Measurements from ENCODE around the gene DACH1. TPM values are rescaled to one million over a fixed set of nuclear protein-coding genes. Genes with fewer than 3 reads are reported as not detected.

The DACH1 gene
- total RNA-seq, 2 experiments from 2014 or later = not detected

DNA sequence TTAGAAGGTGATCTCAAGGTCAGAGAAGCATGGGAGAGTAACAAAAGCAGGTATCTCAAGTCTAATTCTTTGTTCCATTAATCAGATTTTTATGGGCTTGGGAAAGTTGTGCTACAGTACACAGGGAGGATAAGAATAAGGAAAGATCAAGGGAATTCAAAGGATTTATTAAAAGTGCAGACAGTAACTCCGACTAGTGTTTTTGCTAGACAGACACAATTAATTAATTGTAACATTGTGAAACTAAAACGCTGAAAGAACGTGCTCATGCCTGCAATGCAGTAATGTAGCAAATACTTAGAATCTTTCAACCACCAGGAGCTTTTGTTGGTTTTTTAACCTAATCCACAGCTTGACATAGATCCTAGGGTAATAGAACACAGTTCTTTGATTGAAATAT is 221.5 kb downstream of the DACH1 start:
- POLR2A ChIA-PET = no interaction called here
- Mint-ChIP-seq H3K9me3 (no peaks in the 10 kb centered on the region), H3K36me3 (no peaks in the 10 kb centered on the region), H3K27ac (no peak overlapping the region), H3K27me3 (no peaks in the 10 kb centered on the region), H3K4me1 (no peaks in the 10 kb centered on the region), H3K4me3 (no peak overlapping the region)
- no peak for ATAC-seq (ENCODE audit: low read depth)
- no peak for DNase-seq

- no peak for ATAC-seq (ENCODE audit: low read depth)
- Mint-ChIP-seq H3K36me3 (no peaks in the 10 kb centered on the region), H3K9me3 (no peaks in the 10 kb centered on the region), H3K4me3 (no peak overlapping the region), H3K27ac (no peak overlapping the region), H3K27me3 (no peaks in the 10 kb centered on the region), H3K4me1 (no peaks in the 10 kb centered on the region)
- POLR2A ChIA-PET = no interaction called here
- DNase-seq = no peak
Observed at GRCh38 chr13:71644579-71644978, 222.4 kb downstream of the DACH1 start.

GRCh38 chr13:71643448-71643860 is 223.6 kb downstream of the DACH1 start:
- H3K4me3 Mint-ChIP-seq = no peak overlapping the region
- no peak overlapping the region for H3K27ac Mint-ChIP-seq
- ATAC-seq (ENCODE audit: low read depth) (no peak), DNase-seq (no peak)
- H3K36me3 Mint-ChIP-seq = no peaks in the 10 kb centered on the region
- POLR2A ChIA-PET = no interaction called here
- no peaks in the 10 kb centered on the region for H3K9me3 Mint-ChIP-seq
- no peaks in the 10 kb centered on the region for H3K27me3 Mint-ChIP-seq
- H3K4me1 Mint-ChIP-seq = no peaks in the 10 kb centered on the region

- H3K4me3 Mint-ChIP-seq = no peak overlapping the region
- no peaks in the 10 kb centered on the region for H3K9me3 Mint-ChIP-seq
- H3K36me3 Mint-ChIP-seq = no peaks in the 10 kb centered on the region
- POLR2A ChIA-PET = no interaction called here
- H3K27ac Mint-ChIP-seq = no peak overlapping the region
- H3K27me3 Mint-ChIP-seq = no peaks in the 10 kb centered on the region
- no peaks in the 10 kb centered on the region for H3K4me1 Mint-ChIP-seq
- no peak for ATAC-seq (ENCODE audit: low read depth)
- DNase-seq = no peak
Observed at GRCh38 chr13:71638751-71639150, 228.3 kb downstream of the DACH1 start.

GRCh38 chr13:71634602-71635443 is 232.2 kb downstream of the DACH1 start:
- DNase-seq (no peak), ATAC-seq (ENCODE audit: low read depth) (no peak)
- Mint-ChIP-seq H3K27me3 (no peaks in the 10 kb centered on the region), H3K9me3 (no peaks in the 10 kb centered on the region), H3K27ac (no peak overlapping the region), H3K36me3 (no peaks in the 10 kb centered on the region), H3K4me3 (no peak overlapping the region), H3K4me1 (no peaks in the 10 kb centered on the region)
- POLR2A ChIA-PET = no interaction called here

DNA sequence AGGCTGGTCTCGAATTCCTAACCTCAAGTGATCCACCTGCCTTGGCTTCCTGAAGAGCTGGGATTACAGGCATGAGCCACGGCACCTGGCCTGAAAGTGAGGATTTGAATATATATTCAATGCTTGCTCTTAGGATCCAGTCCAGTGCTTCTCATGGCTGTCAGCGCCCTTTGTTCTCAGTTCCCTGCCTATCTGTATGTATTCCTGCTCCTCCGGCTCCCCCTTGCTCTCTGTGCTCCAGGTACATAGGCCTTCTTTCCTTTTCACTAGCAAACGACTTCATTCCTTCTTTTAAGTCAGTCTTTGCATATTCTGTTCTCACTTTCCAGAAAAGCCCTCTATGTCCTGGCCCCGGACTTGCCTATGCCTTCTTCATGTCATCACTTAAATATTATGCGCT is 232.8 kb downstream of the DACH1 start:
- H3K36me3 Mint-ChIP-seq = no peaks in the 10 kb centered on the region
- POLR2A ChIA-PET = no interaction called here
- H3K27me3 Mint-ChIP-seq = no peaks in the 10 kb centered on the region
- DNase-seq = no peak
- H3K4me3 Mint-ChIP-seq = no peak overlapping the region
- no peak overlapping the region for H3K27ac Mint-ChIP-seq
- no peaks in the 10 kb centered on the region for H3K9me3 Mint-ChIP-seq
- no peaks in the 10 kb centered on the region for H3K4me1 Mint-ChIP-seq
- no peak for ATAC-seq (ENCODE audit: low read depth)

DNA sequence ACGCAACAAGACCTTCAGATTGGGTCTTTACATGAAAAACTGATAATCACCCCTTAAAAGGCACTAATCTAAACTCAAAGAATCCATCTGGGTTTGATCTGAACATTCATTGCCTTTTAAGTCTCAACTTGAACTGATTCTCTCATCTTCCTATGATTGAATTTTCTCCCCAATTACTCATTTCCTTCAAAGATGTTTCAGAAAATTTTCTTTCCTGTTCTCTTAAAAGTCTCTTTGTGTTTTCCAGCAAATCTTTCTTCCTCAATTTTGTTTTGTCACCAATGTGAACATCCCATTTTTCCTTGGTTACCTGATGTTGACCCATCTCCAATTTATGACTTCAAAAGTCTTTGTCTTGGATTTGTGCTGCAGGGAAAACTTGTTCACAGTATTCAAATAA is 234.3 kb downstream of the DACH1 start:
- Mint-ChIP-seq H3K27ac (no peak overlapping the region), H3K36me3 (no peaks in the 10 kb centered on the region), H3K4me3 (no peak overlapping the region), H3K9me3 (no peaks in the 10 kb centered on the region), H3K27me3 (no peaks in the 10 kb centered on the region), H3K4me1 (no peaks in the 10 kb centered on the region)
- POLR2A ChIA-PET = no interaction called here
- DNase-seq (no peak), ATAC-seq (ENCODE audit: low read depth) (no peak)

- H3K4me1 Mint-ChIP-seq = no peaks in the 10 kb centered on the region
- DNase-seq = no peak
- no peaks in the 10 kb centered on the region for H3K36me3 Mint-ChIP-seq
- no peak overlapping the region for H3K4me3 Mint-ChIP-seq
- no peaks in the 10 kb centered on the region for H3K9me3 Mint-ChIP-seq
- H3K27ac Mint-ChIP-seq = no peak overlapping the region
- ATAC-seq (ENCODE audit: low read depth) = no peak
- POLR2A ChIA-PET = no interaction called here
- no peaks in the 10 kb centered on the region for H3K27me3 Mint-ChIP-seq
Observed at GRCh38 chr13:71632206-71632605, 234.8 kb downstream of the DACH1 start.

- Mint-ChIP-seq H3K36me3 (no peaks in the 10 kb centered on the region), H3K4me1 (no peaks in the 10 kb centered on the region), H3K9me3 (no peaks in the 10 kb centered on the region), H3K27me3 (no peaks in the 10 kb centered on the region), H3K27ac (no peak overlapping the region), H3K4me3 (no peak overlapping the region)
- DNase-seq (no peak), ATAC-seq (ENCODE audit: low read depth) (no peak)
- POLR2A ChIA-PET = no interaction called here
Observed at GRCh38 chr13:71629167-71629566, 237.8 kb downstream of the DACH1 start.

DNA sequence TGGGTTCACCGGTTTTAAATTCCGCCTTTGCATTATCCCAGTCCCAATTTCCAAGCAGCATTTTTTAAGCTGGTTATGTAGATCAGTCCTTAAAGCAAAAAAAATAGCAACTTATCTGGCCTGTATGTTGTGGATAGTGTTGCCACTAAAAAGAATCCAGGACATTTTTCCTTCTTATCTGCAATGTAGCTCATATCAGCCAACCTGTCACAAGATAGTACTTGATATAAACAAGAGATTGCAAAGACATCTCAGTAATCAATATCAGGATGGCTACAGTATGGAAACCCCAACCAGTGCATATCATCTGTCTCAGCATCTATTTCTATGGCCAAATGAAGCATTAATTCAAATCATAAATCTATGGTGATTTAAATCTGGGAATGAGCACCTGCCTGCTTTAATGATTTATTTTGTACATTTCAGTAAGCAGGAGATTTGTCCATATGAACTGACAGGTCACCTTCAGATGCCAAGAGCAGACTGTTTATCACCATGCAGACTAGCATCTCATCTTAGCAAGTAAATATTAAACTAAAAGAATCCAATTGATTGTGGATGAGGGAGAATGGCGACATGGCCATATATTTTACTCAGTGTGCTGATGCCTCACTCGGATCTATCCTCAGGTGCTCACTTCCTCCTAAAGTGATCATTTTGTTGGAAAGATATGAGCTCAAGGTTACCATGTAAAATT is 240.4 kb downstream of the DACH1 start:
- H3K27me3 Mint-ChIP-seq = no peaks in the 10 kb centered on the region
- DNase-seq = no peak
- no peak overlapping the region for H3K4me3 Mint-ChIP-seq
- H3K9me3 Mint-ChIP-seq = no peaks in the 10 kb centered on the region
- POLR2A ChIA-PET = no interaction called here
- H3K36me3 Mint-ChIP-seq = no peaks in the 10 kb centered on the region
- H3K27ac Mint-ChIP-seq = no peak overlapping the region
- ATAC-seq (ENCODE audit: low read depth) = no peak
- H3K4me1 Mint-ChIP-seq = no peaks in the 10 kb centered on the region

DNA sequence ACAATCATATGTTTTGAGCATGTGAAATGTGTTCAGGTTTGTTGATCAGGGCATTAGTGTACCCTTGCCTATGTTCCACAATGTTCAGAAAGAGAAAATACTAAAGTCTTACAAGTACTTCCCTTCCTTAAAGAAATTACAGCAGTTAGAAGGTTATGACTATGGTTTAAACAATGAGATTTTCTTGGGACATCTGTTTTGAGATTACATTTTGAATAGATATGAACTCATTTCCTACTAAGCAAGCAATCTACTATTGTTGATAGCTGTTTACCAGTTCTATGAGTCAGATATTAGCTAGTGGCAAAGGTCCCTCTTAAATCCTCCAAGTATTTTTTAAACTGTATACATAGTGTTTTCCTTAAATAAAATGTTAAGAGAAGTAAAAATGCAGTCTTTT is 241.3 kb downstream of the DACH1 start:
- H3K9me3 Mint-ChIP-seq = no peaks in the 10 kb centered on the region
- POLR2A ChIA-PET = no interaction called here
- no peak for ATAC-seq (ENCODE audit: low read depth)
- no peak overlapping the region for H3K4me3 Mint-ChIP-seq
- no peaks in the 10 kb centered on the region for H3K27me3 Mint-ChIP-seq
- no peaks in the 10 kb centered on the region for H3K36me3 Mint-ChIP-seq
- no peaks in the 10 kb centered on the region for H3K4me1 Mint-ChIP-seq
- no peak overlapping the region for H3K27ac Mint-ChIP-seq
- DNase-seq = no peak

DNA sequence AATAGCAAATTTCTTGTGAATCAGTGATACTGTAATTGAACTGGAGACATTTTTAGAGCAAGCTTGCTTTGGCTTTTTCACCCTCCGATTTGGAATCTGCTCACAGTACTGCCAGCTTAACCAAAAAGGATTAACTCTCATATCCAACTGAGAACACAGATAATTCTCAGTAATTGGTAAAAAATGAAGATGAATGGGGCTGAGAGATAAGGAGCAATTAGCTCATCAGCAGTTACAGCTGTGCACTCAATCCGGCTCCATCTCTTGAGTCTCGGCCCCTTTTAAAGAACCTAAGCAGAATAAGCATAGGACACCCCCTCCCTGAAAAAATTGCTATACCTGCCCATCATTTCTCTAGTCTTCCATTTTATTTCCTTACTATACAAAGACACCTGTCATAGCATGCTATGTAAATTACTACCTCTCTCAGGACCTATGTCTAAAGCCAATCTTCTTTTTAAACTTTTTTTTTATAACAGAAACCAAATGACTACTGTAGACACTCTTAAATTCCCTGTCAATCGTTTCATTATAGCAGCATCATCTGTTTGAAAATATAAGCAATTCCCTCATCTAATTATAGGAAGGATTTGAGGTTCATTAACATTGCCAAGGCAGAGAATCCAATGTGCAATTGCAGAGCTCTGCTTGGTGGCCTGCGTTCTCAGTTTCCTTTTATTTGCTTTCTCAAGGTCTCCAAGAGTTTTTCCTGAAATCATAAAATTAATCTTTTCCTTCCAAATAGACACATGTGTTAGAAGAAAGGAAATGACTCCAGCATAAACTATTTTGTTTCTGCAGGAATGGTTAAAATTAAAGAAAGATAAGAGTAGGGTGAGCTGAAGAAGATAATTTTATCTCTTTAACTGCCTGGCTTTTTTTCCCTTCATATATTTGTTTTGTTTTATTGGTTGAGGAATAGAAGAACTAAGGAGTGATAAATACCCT is 242.1 kb downstream of the DACH1 start:
- H3K36me3 Mint-ChIP-seq = no peaks in the 10 kb centered on the region
- no peak for DNase-seq
- POLR2A ChIA-PET = no interaction called here

DNA sequence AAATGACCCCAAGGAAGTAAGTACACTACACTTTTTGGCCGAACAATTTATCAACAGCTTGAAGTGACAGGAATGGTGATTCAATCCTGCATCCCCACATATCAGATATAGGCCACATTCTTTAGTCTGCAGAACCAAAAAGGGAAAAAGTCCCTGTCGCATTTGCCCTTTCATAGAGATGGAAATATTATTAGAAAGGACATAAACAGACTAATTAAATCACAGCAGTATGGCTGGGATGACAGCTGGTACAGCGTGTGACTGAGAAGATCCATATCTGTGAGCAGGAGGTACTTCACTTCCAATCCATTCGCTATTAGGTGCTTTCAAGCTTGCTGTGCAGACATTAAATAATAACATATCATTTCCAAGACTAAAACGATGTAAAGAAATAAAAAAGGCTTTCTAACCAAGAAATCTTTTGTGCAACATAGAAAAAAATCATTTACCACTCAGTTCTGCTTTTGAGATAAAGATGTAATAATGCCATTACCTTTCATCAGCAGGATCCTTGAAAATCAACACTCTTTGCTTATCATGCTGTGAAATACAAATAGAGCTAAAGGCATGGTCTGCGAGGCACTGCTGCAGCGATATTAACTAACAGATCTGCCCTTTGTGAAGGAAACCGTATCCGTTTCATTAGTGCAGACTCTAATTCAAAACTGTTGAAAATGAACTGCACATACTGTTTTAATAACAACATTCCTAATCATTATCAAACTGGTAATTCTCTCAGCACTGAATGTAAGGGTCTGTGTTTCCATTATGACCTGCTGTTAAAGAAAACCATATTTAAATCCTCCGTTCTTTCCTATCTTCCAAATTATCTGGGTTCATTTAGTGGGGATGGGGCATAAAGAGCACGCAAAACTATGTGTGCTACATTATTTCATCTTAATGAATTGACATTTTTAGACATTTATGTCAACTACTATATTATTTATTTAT is 245.6 kb downstream of the DACH1 start:
- no peaks in the 10 kb centered on the region for H3K27me3 Mint-ChIP-seq
- H3K36me3 Mint-ChIP-seq = no peaks in the 10 kb centered on the region
- DNase-seq (no peak), ATAC-seq (ENCODE audit: low read depth) (no peak)
- H3K4me3 Mint-ChIP-seq = no peak overlapping the region
- H3K4me1 Mint-ChIP-seq = no peaks in the 10 kb centered on the region
- H3K9me3 Mint-ChIP-seq = no peaks in the 10 kb centered on the region
- H3K27ac Mint-ChIP-seq = no peak overlapping the region
- POLR2A ChIA-PET = no interaction called here

More for the DNA sequence above, 242.1 kb downstream of the DACH1 start:
- no peaks in the 10 kb centered on the region for H3K4me1 Mint-ChIP-seq
- H3K4me3 Mint-ChIP-seq = no peak overlapping the region
- ATAC-seq (ENCODE audit: low read depth) = no peak
- no peak overlapping the region for H3K27ac Mint-ChIP-seq
- H3K9me3 Mint-ChIP-seq = no peaks in the 10 kb centered on the region
- no peaks in the 10 kb centered on the region for H3K27me3 Mint-ChIP-seq
